CD4-positive, alpha-beta T cell treated with Interferon alpha-2 for 1 hour (primary cell): ENCODE measurements around the gene AOPEP.

ENCODE experiments used
- DNase-seq, 2 donors: peaks; one replicate each; pipeline ENCODE4 v3.0.0-alpha.2; 2020 to 2022

The AOPEP gene, protein sequence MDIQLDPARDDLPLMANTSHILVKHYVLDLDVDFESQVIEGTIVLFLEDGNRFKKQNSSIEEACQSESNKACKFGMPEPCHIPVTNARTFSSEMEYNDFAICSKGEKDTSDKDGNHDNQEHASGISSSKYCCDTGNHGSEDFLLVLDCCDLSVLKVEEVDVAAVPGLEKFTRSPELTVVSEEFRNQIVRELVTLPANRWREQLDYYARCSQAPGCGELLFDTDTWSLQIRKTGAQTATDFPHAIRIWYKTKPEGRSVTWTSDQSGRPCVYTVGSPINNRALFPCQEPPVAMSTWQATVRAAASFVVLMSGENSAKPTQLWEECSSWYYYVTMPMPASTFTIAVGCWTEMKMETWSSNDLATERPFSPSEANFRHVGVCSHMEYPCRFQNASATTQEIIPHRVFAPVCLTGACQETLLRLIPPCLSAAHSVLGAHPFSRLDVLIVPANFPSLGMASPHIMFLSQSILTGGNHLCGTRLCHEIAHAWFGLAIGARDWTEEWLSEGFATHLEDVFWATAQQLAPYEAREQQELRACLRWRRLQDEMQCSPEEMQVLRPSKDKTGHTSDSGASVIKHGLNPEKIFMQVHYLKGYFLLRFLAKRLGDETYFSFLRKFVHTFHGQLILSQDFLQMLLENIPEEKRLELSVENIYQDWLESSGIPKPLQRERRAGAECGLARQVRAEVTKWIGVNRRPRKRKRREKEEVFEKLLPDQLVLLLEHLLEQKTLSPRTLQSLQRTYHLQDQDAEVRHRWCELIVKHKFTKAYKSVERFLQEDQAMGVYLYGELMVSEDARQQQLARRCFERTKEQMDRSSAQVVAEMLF

DNA sequence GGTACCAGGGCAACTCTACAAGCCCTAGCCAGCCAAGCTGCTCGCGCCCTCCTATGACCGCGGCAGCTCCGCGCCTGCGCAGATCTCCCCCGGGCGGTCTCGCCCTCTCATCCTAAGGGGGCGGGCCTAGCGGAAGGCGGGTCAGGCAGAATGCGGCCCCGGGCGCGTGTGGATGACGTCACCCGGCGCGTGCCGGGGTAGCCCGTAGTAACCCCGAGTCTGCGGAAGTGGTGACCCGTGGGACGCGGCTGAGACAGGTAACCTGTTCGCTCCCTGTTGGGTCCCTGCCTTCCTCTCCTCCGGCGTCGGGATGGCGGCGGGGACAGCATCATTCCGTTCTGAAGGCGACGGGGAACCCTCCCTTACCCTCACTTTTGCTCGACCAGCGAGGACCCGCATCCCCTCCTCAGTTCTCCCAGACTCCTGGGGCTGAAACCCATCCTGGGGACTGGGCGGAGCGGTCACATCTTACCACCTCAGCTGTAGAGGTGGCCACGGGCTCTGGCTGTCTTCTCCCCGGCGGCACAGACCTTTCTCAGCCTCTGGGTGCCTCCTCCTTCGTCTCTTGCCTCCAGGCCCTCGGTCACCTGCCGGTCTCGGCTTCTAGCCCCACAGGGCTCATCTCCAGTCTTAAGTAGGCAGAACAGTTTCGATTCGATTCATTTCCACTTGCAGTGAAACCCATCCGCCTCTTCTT lies at the start of gene AOPEP:
AOPEP (plus strand) TSS at position 205 of the 697 bp plus-strand sequence. CDS start 33,085 bp downstream, outside the sequence.
- peak; percentile 98 to 99 for DNase-seq

DNA sequence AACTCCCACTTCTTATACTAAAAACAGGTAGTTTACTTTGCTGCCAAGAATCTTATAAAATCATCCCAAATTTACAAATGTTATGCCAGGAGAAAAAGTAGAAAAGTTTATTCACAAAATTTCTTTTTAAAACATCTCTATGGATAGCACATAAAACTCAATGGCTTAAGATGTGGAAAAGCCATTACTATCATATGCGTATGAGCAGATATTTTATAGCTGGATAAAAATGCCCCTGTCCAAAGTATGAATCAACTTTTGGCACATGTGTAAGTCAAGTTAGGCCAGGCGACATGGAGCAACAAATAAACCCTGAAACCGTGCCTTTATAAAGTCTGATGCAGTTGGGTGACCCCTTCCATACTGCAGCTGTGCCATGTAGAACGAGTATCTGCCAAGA lies 48.6 kb upstream of the AOPEP start:
- DNase-seq: no peak

DNA sequence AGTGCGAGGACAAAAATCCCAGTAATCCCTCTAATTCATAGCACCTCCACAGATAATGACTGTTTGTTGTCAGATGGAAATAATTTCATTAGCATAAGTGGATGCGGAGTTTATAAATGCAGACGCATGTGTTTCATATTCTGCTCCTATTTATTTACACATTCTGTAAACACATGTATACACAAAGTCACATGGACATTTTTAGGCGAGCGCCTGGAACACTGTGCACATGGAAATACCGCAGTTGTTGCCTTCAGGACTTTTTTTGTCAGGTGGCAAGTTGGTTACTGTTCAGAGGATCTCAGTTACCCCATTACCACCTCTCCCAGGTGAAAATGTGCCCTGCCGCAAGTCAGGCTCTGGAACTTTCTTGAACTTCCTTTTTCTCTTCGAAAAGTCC lies 46.9 kb upstream of the AOPEP start:
- DNase-seq: no peak

DNA sequence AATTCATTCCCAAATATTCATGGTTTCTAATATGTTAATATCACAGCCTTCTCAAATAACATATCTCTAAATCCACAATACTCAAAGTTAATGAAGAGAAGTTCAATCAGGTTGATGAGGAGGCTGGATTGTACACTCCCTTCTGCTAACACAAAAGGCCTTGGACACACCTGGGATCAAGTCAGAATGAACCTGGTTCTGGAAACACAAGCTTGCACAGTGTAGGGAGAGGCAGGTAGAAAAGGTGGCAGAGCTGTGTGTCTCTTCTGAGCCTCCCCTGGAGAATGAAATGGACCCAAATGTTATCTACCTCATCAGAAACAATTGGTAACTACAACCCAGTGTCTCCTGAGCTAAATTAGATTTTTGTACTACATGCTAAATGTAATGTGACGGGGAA lies 46.5 kb upstream of the AOPEP start:
- no peak for DNase-seq

DNA sequence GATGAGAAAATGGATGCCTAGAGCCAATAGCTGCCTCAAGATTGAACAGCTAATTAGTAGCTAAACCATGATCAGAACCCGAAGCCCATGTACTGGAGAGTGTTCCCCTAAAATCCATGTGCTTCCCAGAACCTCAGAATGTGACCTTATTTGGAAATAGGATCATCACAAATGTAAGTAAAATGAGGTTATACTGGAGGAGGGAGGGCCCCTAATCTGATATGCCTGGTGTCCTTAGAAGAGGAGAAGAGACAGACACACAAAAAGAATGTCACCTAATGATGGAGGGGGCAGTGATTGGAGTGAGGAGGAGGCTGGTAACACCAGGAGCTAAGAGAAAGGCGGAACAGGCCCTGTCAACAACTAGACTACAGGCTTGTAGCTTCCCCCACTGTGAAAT lies 45.9 kb upstream of the AOPEP start:
- DNase-seq: no peak

DNA sequence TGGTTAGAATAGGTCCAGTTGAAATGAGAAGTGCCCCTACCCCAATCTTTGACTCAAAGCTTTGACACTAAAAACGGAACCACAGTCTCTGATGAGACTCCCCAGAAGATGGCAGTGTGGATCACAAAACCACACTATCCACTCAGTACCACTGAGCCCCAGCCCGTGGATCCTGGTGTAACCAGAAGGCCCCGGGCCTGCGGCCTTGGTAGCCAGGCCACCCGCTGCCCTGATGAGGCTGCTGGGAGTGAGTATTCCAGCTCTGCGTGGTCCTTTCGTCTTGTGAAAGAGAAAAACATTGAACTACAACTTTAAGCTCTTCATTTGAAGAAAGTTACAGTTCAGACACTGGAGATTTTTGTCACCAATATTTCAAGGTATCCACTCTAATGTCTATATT lies 45.0 kb upstream of the AOPEP start:
- peak; percentile 52 to 67 for DNase-seq

DNA sequence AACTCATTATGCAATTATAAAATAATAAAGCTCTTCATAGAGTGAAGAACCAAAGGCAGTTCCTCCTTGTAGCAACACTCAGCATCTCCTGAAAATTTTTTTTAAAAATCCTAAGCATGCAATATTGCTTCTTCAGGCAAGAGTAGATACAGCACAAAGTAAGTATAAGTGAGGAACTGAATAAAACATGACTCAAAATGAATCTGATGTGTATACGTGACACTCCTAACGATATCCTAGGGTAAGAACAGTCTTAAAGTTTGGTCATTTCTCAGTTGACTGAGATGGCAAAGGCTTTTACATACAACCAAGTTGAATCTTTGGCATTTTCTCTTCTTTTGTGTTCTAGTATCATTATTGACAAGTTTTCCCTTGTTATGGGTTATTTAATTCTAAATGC lies 41.1 kb upstream of the AOPEP start:
- DNase-seq: no peak

DNA sequence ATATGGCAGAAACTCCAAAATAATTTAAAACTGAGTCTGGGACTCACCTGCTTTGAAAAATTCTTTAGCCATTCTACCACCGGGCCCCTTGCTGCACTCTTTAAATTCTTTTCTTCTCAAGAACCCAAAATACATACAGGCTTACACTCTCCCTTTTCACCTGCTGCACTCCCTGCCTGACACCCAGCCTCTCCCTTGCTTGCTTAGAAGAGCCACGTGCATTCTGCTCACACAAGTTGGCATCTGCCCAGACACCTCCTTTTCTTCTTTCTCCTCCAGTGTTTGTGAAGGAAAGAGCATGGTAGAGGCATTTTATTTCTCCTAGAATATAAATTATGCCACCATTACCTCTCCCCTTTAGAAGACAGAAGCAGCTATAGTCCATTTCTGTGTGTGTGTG lies 39.0 kb upstream of the AOPEP start:
- DNase-seq: no peak

DNA sequence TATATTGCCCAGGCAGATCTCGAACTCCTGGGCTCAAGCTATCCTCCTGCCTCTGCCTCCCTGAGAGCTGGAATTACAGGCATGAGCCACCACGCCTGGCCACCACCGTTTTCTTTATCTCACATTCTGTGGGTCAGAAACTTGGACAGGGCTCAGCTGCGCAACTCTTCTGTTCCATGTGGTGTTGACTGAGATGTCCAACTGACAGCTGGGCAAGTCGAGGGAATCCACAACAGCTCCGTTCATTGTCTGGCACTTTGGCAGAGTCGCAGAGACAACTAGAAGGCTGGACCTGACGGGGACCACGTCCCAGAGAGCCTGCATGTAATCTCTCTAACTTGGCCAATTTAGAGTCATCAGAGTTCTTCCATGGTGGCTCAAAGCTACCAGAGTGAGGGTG lies 36.2 kb upstream of the AOPEP start:
- no peak for DNase-seq

DNA sequence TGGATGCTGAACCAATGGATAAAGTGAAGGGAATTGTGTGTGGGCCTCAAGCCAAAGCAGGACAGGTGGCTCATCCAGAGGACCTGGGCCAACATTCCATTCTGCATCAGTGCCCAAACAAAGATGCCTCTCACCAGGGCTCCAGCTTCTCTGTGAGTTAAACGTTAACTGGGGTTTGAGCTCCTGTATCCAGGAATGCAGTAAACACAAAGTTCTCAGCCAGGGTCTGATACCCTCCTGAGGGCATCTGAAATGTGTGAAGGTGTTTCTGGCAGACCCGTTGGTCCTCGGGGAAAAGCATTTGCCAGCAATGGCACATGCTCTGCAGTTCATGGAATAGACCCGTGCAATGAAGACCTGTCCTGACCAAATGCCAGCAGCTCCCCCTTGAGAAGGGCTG lies 33.9 kb upstream of the AOPEP start:
- DNase-seq: no peak

DNA sequence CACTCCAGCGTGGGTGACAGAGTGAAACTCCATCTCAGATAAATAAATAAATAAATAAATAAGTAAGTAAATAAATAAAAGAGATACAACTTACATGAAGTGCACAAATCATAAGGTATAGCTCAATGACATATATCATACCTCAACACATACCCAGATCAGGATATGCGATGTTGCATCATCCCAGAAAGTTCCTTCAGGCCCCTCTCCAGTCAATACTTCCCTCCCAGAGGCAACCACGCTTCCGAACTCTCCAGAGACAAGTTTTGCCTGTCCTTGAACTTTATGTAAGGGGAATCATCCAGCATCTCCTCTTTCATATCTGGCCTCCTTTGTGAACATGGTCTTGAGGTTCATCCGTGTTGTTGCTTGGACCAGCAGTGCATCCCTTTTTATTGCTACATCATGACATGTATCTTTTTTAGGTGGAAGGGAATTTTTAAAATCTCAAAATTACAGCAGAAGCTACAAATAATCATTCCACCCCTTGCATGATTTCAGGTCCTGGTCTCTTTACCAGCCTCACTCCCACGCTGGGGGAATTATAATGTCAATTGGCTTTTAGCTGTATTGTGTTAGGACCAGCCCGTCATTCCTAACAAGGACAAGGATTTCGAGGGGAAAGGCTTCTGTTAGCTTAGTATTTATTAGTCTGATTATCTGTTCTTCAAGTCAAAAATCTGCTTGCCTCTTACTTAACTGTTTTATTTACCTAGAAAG lies 32.9 kb upstream of the AOPEP start:
- no peak for DNase-seq

DNA sequence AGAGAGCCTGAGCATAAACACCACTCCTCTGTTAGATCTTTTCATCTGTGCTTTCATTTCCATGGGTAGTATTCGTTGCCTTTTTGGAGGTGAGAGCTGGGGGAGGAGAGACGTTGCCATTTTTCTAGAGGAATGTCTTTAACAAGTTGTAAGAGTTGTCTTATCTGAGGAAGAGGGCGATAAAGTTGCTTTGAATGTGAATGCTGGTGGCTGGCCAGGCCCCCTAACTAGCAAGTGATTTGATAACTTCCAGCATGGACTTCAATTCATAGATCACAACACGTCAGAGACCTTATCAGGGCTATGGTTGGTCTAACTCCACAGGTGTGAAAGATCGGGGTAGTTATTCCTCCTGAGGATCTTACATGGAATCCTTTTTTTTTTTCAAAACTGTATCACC lies 30.0 kb upstream of the AOPEP start:
- DNase-seq: no peak

DNA sequence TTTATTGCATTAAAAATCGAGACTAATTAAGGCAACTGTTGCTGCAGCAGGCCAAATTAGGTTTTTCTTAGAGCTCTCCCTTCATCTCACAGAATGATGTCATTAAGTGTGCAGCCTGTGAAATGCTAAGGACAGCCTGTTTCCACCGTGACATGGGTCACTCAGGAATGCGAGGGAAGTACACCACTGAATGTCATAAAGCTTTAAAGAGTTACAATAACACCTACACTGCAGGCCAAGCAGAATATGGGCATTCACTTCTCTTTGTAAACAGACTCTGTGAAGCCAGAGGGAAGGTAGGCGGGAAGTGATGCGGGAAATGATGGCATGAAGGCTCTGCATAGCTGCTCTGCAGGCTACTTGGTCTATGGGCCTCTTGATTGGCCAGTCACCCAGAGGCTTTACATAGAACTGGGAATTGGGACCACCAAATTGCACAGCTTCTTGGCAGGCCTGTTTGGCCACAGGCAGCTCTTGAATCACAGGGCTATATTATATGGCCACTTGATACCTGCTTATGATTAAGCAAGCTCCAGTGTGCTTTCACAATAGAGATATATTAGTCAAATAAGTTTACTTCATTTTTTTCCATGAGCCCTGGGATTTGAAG lies 28.4 kb upstream of the AOPEP start:
- DNase-seq: no peak

DNA sequence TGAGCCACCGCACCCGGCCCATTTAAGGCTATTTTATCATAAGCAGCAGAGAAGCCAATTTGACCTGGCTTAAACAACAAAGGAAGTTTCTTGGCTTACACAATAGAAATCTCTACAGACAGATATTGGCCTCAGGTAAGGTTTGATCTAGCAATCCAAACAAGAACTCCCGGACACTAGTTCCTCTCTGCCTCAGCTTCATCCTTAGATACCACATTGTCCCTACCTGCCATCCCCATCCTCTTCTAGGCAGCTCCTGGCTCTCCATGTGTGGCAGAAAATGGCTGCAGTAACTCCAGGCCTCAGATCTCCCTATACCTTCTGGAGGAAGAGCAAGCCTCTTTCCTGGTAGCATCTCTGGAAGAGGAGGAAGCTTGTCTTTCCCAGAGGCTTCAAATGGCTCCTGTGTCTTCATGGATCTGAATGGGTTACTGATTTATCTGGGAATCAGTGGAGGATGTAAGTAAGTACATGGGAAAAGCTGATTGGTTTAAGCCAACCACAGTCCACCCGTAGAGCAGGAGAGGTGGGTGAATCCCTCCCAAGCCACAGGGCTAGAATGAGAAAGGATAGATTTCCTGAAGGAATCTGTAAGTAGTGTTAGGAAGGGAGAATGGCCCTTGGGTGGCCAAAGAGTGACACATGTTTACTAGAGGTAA lies 26.7 kb upstream of the AOPEP start:
- DNase-seq: no peak

DNA sequence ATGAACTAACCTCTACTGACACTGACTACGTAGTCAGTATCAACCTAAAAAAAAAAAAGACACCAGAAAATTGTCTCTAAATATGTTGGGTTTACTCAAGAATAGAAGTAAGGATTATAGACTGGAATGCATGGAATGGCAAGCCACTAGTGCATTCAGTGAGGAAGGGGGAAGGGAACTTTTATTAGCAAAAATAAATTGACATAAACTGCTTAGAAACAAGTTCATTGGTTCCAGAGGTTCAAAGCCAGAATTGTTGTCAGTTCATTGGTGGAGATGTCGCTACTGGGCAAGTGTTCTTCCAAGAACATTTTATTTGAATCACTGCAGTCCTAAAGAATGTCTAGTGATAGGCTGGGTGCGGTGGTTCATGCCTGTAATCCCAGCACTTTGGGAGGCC lies 26.1 kb upstream of the AOPEP start:
- no peak for DNase-seq

DNA sequence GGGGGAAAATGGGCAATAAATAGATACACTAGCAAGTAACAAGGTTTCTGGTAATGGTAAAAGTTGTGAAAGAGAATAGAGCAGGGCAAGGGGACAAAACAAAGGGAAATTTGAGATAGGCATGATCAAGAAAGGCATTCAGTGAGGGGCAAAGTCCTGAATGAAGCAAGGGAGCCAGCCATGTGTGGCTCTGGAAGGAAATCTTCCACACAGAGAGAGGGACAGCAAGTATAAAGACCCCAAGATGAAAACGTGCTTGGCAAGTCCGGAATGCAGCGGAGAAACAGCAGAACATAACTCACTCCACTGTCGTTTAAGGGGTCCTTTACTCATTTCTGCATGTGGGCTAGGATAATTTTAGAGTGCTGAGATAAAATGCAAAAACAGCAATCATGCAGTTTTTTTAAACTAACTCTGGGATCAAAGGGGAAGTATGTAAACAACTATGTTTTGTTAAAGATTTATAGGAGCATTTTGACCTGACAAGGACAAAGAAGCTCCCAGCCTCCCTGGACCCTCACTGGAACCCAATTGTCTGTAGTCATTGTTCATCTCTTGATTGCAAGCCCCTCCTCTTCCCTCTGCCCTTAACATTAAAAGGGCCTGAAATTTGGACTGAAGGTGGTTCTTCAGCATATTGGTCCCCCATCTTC lies 22.9 kb upstream of the AOPEP start:
- DNase-seq: no peak

DNA sequence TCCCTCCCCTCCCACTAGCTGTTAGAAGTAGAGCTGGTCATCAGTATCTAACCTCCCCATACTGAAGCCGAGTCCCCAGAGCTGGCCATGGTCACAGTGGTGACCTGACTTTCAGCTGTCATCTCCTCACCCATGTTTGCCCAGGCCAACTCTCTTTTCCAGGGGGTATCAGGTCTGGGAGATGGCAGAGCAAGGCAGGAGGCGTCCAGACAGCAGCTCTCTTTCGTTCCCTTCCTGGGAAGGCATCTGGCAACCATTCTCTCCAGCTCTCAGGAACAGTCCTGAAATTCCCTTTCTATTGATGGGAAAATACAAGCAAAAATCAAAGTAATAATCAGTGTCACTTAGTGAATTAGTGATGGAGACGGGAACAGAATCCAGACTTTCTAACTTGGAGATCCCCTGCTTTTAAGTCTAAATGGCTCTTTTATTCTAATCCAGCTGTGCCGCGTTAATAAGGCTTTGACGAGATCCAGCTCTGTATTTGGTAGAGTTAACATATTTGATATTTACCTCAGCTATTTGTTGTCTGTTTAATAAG lies 21.3 kb upstream of the AOPEP start:
- no peak for DNase-seq

DNA sequence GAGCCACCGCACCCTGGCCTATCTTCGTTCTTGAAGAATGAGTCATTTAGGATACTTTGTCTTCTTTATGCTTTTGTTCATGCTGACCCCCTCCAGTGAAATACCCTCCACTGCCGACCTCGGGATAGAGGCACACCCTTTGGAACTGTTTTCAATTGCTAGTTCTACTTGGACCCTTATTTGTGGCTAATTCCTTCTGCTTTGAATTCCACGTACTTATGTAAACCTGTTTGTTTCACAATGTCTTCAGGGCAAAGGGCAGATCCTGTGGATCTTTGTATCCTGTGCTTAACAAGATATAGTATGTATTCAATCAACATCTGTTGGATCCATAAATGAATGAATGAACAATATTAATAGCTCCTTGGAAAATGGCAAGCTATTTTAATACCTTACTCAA lies 19.6 kb upstream of the AOPEP start:
- DNase-seq: no peak

DNA sequence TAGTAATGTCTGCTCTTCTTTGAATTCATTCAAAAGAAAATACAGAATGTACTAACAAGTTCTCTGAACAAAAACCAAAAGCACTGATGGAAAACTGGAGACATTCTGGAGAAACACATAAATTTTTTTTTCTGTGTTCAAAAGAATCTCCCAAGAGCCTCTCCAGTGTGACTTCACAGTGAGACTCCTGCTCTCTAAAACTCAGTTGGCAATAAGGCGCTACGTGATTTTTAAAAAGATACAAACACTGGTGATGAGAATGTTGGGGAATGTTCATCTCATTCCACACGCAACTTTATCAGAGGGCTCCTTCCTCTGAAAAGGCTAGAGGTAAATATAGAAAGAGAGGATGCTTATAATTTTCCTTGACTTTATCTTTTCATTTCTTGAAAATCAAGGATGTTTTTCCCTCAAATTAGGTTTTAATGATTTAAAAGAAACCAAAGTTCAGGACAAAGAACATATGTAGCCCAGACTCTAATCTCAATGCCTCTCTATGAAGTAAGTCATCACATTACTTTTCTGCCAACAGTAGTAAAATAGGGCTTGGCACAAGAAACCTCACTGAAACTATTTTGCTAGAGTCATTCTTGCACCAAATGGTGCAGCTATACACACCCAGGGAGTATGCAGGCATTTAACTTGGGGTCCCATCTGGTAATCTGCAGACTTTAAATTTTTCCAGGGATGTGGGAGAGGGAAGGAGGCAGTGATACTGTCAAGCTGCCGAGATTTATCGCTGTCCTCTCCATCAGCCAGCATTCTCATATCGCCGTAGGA lies 12.9 kb upstream of the AOPEP start:
- DNase-seq: no peak

DNA sequence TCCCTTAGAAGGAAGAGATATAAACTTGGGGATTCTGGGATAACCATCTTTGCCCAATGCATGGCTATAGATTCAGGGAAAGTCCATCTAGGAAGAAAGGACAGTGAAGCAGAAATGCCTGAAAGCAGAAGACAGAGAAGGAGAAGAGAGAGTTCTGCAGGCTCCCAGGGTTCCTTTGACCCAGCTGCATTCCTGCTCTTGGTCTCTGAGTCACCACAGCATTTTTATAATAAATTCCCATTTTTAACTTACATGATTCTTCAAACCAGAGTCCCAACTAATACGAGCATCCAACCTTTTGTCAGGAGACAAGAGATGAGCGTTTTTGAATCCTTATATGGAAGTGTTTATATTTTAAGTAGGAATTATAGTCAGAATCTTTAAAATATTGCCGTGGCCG lies 12.0 kb upstream of the AOPEP start:
- DNase-seq: no peak
